ENCODE data around the gene ELOVL7. TPM values are rescaled to one million over a fixed set of nuclear protein-coding genes. Genes with fewer than 3 reads are reported as not detected.

ELOVL7 gene
- total and polyA plus RNA-seq, 2 of the 8 experiments (the other 6 are each of a cell fraction or from before 2014, with no cell fraction given): 3.1 to 5.1 TPM

GRCh38 chr5:60822285-60822556 lies 21.8 kb downstream of the ELOVL7 start (continued):
- TF ChIP-seq KDM4A (IDR thresholded peaks at IDR 0.05; ENCODE audit: low read depth, low read length, severe bottlenecking) (no peak), USF2 (IDR thresholded peaks at IDR 0.05; ENCODE audit: low read length) (no peak)
